Stomach (tissue), 9 donors: Measurements from ENCODE around the gene ANKRD11. TPM values are rescaled to one million over a fixed set of nuclear protein-coding genes. Genes with fewer than 3 reads are reported as not detected.
"Not testable (repeated sequence)": the region's sequence is repeated elsewhere in the genome, so short reads cannot be mapped to it uniquely, and the experiment has no call there.

Source experiments
- DNase-seq, 2 donors: peaks; one replicate each; pipeline versions ENCODE4 v3.0.0 to v3.0.0-alpha.2; 2013 to 2019
- H3K27ac ChIP-seq, 5 donors: fragments of 200-600 bp in 4 of 5; sonication (generic) in 4 of 5; one replicate each; pipeline ENCODE4 v1.5.1; 2013 to 2019; ENCODE audit warnings: mild to moderate bottlenecking in 1 of 5, moderate library complexity in 1 of 5
- H3K27me3 ChIP-seq, 3 donors: fragments of 200-600 bp; sonication (generic); one replicate each; pipeline ENCODE4 v1.5.1; 2017 to 2019; ENCODE audit warnings: mixed run types in 1 of 3
- H3K36me3 ChIP-seq, 4 donors: fragments of 200-600 bp; sonication (generic); 1 replicate in 3 of 4; 2 replicates in 1 of 4; pipeline ENCODE4 v1.5.1; 2016 to 2019
- H3K4me1 ChIP-seq, 4 donors: fragments of 200-600 bp; sonication (generic); one replicate each; pipeline ENCODE4 v1.5.1; 2016 to 2019
- H3K4me3 ChIP-seq, 4 donors: fragments of 200-600 bp; sonication (generic) in 3 of 4; one replicate each; pipeline ENCODE4 v1.5.1; 2016 to 2019; ENCODE audit warnings: mild to moderate bottlenecking in 1 of 4
- H3K9me3 ChIP-seq, 4 donors: fragments of 200-600 bp; sonication (generic); one replicate each; pipeline ENCODE4 v1.5.1; 2016 to 2019
- CTCF ChIP-seq, 7 experiments: fragments of 450-650 bp in 4 of 7; fragments of 200-600 bp in 3 of 7; sonication (generic) in 3 of 7; IDR thresholded peaks; one replicate each; pipeline ENCODE4 v1.5.1; 2016 to 2019; ENCODE audit warnings: antibody characterized with exemption in 7 of 7, control low read depth in 2 of 7, mild to moderate bottlenecking in 1 of 7
- EP300 ChIP-seq: sonication (generic); formaldehyde crosslinking; IDR thresholded peaks from one replicate; pipeline ENCODE4 v1.6.1; 2017; ENCODE audit warnings: antibody characterized with exemption
- POLR2A ChIP-seq, 4 donors: fragments of 450-650 bp; IDR thresholded peaks; one replicate each; pipeline ENCODE4 v1.6.1; 2016; ENCODE audit warnings: antibody characterized with exemption in 4 of 4, control low read depth in 2 of 4, mild to moderate bottlenecking in 1 of 4, moderate library complexity in 1 of 4
- POLR2AphosphoS5 ChIP-seq, 3 donors: sonication (generic); formaldehyde crosslinking; IDR thresholded peaks; one replicate each; pipeline ENCODE4 v1.6.1; 2016; ENCODE audit warnings: antibody characterized with exemption in 3 of 3
- WGBS, 5 donors: extraction: QIAGEN DNeasy Blood & Tissue Kit in 3 of 5; methylation state at CpG; one replicate each; pipeline versions ENCODE4 v1.1.5 to v1.1.7; 2013 to 2018; 5-methylcytosine and 5-hydroxymethylcytosine counted together
- intact Hi-C: fragments of 100-400 bp; cut with DNase I; formaldehyde crosslinking; loops from one replicate; pipeline ENCODE4 v1.15.1; 2023; ENCODE audit warnings: low total_unique reads
- polyA plus RNA-seq, 3 donors: library from polyadenylated mRNA; stranded (reverse); fragments of 200-250 nt; gene quantifications; one replicate each; pipeline ENCODE4 v1.2.3, GENCODE V29; 2013
- total RNA-seq, 5 donors: library from RNA; depleted of rRNA; stranded (reverse); fragments of >200 nt; gene quantifications; one replicate each; pipeline versions ENCODE4 v1.1.0 to v1.2.3, GENCODE V29; 2014 to 2016
- donor health status: healthy with polysubstance abuse.
- donor health status: Bipolar disorder and iron deficiency.
- donor health status: healthy.

Gene ANKRD11
- total and polyA plus RNA-seq, 8 donors = 25.4 to 350 (median 88.7) TPM

- H3K36me3 ChIP-seq = peaks cover 0 to 2% (median 0%) of the 10 kb centered on the region in 4 donors
- TF ChIP-seq EP300 (no peak), CTCF (IDR thresholded peaks at IDR 0.05) (no peak), POLR2AphosphoS5 (IDR thresholded peaks at IDR 0.05) (no peak), POLR2A (IDR thresholded peaks at IDR 0.05) (no peak)
- intact Hi-C loops = no loop called here
- H3K4me1 ChIP-seq = peaks cover 49 to 99% (median 88%) of the 10 kb centered on the region in 4 donors
- no peaks in the 10 kb centered on the region for H3K9me3 ChIP-seq
- peak overlapping the region in 3 of 5 donors; percentile 41 to 58 (median 49) for H3K27ac ChIP-seq
- H3K4me3 ChIP-seq = no peak overlapping the region
- DNase-seq = no peak
- 37 to 52% (median 43%) methylated on average over 2 of the region's 2 CpGs for WGBS, 5 donors
- H3K27me3 ChIP-seq = no peaks in the 10 kb centered on the region
Observed at GRCh38 chr16:89365044-89365467, 125.3 kb downstream of the ANKRD11 start.

DNA sequence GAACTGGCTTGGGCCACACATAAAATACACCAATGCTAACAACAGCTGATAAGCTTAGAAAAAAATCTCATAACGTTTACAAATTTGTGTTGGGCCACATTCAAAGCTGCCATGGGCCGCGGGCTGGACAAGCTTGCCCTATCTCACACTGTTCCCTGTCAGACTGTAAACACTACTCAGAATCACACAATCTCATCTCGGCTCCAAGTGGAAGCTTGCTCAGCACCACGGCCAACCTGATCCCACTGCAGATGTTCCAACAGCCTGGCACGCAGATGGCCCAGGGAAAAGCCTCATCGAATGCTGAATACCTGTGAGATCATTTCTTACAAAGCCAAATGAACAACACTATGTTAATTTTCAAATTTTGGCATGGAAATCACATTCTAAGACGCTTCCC is 125.8 kb downstream of the ANKRD11 start:
- H3K27ac ChIP-seq = peak overlapping the region; percentile 41 to 58 (median 49)
- peaks cover 53 to 99% (median 87%) of the 10 kb centered on the region in 4 donors for H3K4me1 ChIP-seq
- H3K27me3 ChIP-seq = no peaks in the 10 kb centered on the region
- DNase-seq = peak; percentile 52 to 74
- WGBS, 5 donors = 21 to 46% (median 25%) methylated on average over 8 of the region's 8 CpGs
- no peaks in the 10 kb centered on the region for H3K36me3 ChIP-seq
- intact Hi-C loops = no loop called here
- peak; percentile 16 to 65 (median 33) for TF ChIP-seq POLR2AphosphoS5 (IDR thresholded peaks at IDR 0.05)
- no peak for TF ChIP-seq POLR2A (IDR thresholded peaks at IDR 0.05)
- no peak for TF ChIP-seq EP300
- TF ChIP-seq CTCF (IDR thresholded peaks at IDR 0.05) = no peak
- H3K9me3 ChIP-seq = no peaks in the 10 kb centered on the region
- no peak overlapping the region for H3K4me3 ChIP-seq

- intact Hi-C loops = no loop called here
- 25 to 39% (median 29%) methylated on average over 12 of the region's 12 CpGs for WGBS, 5 donors
- no peaks in the 10 kb centered on the region for H3K27me3 ChIP-seq
- DNase-seq = peak; percentile 56 to 70
- no peak overlapping the region for H3K4me3 ChIP-seq
- H3K27ac ChIP-seq = peak overlapping the region in 4 of 5 donors; percentile 41 to 58 (median 50)
- TF ChIP-seq CTCF (IDR thresholded peaks at IDR 0.05) = no peak
- peak in 1 of 3 donors; percentile 40 for TF ChIP-seq POLR2AphosphoS5 (IDR thresholded peaks at IDR 0.05)
- H3K4me1 ChIP-seq = peaks cover 60 to 99% (median 87%) of the 10 kb centered on the region in 4 donors
- no peaks in the 10 kb centered on the region for H3K9me3 ChIP-seq
- H3K36me3 ChIP-seq = no peaks in the 10 kb centered on the region
Observed at GRCh38 chr16:89363621-89364393, 126.6 kb downstream of the ANKRD11 start.

GRCh38 chr16:89362540-89363223 is 127.7 kb downstream of the ANKRD11 start:
- peaks cover 61 to 99% (median 90%) of the 10 kb centered on the region in 4 donors for H3K4me1 ChIP-seq
- intact Hi-C loops = not testable (repeated sequence)
- WGBS, 5 donors = 63 to 79% (median 73%) methylated on average over 11 of the region's 14 CpGs

More at GRCh38 chr16:89362540-89363223, 127.7 kb downstream of the ANKRD11 start:
- DNase-seq, H3K36me3 ChIP-seq, H3K4me3 ChIP-seq, H3K27me3 ChIP-seq, H3K9me3 ChIP-seq: not testable (repeated sequence)
- peak overlapping the region in 4 of 5 donors; percentile 20 to 71 (median 54) for H3K27ac ChIP-seq
